Activated CD4-positive, alpha-beta T cell treated with anti-CD3 and anti-CD28 coated beads, Interleukin-2, amount 50 U/mL, for 1 hour (primary cell): ENCODE measurements around the gene BRME1.

Experiments
- DNase-seq: peaks from one replicate; pipeline ENCODE4 v3.0.0-alpha.2; 2020

The BRME1 gene

GRCh38 chr19:13885826-13886365 is 20.0 kb downstream of the BRME1 start:
- no peak for DNase-seq

GRCh38 chr19:13884726-13885591 is 21.0 kb downstream of the BRME1 start:
- no peak for DNase-seq

- no peak for DNase-seq
Observed at GRCh38 chr19:13883516-13884064, 22.3 kb downstream of the BRME1 start.

GRCh38 chr19:13882836-13883235 is 23.1 kb downstream of the BRME1 start:
- no peak for DNase-seq

- no peak for DNase-seq
Observed at GRCh38 chr19:13882419-13882795, 23.5 kb downstream of the BRME1 start.

- DNase-seq = no peak
Observed at GRCh38 chr19:13881692-13882418, 24.1 kb downstream of the BRME1 start.

GRCh38 chr19:13881251-13881691 is 24.6 kb downstream of the BRME1 start:
- no peak for DNase-seq

GRCh38 chr19:13880059-13881043 is 25.6 kb downstream of the BRME1 start:
- DNase-seq = peak; percentile 99

- no peak for DNase-seq
Observed at GRCh38 chr19:13877303-13877702, 28.6 kb downstream of the BRME1 start.

- DNase-seq = no peak
Observed at GRCh38 chr19:13876834-13877233, 29.1 kb downstream of the BRME1 start, which contains the start of gene NANOS3. NANOS3 (plus strand) TSS chr19:13877134; CDS start chr19:13877249, 115 bp downstream.

- no peak for DNase-seq
Observed at GRCh38 chr19:13875824-13876223, 30.1 kb downstream of the BRME1 start.

GRCh38 chr19:13873834-13874515 is 31.9 kb downstream of the BRME1 start:
- DNase-seq = no peak

GRCh38 chr19:13872695-13873389 is 33.1 kb downstream of the BRME1 start:
- DNase-seq = no peak

- DNase-seq = no peak
Observed at GRCh38 chr19:13872339-13872694, 33.6 kb downstream of the BRME1 start.

GRCh38 chr19:13870873-13871272 is 35.0 kb downstream of the BRME1 start:
- no peak for DNase-seq

GRCh38 chr19:13869281-13869680 is 36.6 kb downstream of the BRME1 start:
- no peak for DNase-seq

- no peak for DNase-seq
Observed at GRCh38 chr19:13868663-13869062, 37.3 kb downstream of the BRME1 start.

GRCh38 chr19:13866463-13867046 is 39.4 kb downstream of the BRME1 start:
- no peak for DNase-seq

- no peak for DNase-seq
Observed at GRCh38 chr19:13865571-13866462, 40.1 kb downstream of the BRME1 start.
